Hepatocyte (in vitro differentiated cells): ENCODE data around the gene FOXK1. TPM values are rescaled to one million over a fixed set of nuclear protein-coding genes. Genes with fewer than 3 reads are reported as not detected.

Source experiments
- DNase-seq: peaks from one replicate; pipeline ENCODE4 v3.0.0-alpha.2; 2016; ENCODE audit warnings: low spot score
- H2AFZ ChIP-seq: fragments of 200-600 bp; sonication (generic); 2 replicates; pipeline ENCODE4 v1.6.0; 2016; ENCODE audit warnings: antibody characterized with exemption, mild to moderate bottlenecking
- H3K27ac ChIP-seq: fragments of 200-600 bp; sonication (generic); 2 replicates; pipeline ENCODE4 v1.5.1; 2016; ENCODE audit warnings: mild to moderate bottlenecking
- H3K27me3 ChIP-seq: fragments of 200-600 bp; sonication (generic); 2 replicates; pipeline ENCODE4 v1.6.1; 2016
- H3K36me3 ChIP-seq: fragments of 200-600 bp; sonication (generic); replicated peaks from 2 replicates; pipeline ENCODE4 v1.5.1; 2016; ENCODE audit warnings: low read depth; ENCODE audit not compliant: insufficient read depth
- H3K4me1 ChIP-seq: fragments of 200-600 bp; sonication (generic); 2 replicates; pipeline ENCODE4 v1.5.1; 2016; ENCODE audit warnings: mild to moderate bottlenecking, moderate library complexity; ENCODE audit not compliant: insufficient read depth
- H3K4me2 ChIP-seq: fragments of 200-600 bp; sonication (generic); 2 replicates; pipeline ENCODE4 v1.6.0; 2016
- H3K4me3 ChIP-seq: fragments of 200-600 bp; sonication (generic); 2 replicates; pipeline ENCODE4 v1.5.1; 2016; ENCODE audit warnings: mild to moderate bottlenecking
- H3K79me2 ChIP-seq: fragments of 200-600 bp; sonication (generic); 2 replicates; pipeline ENCODE4 v1.6.0; 2017; ENCODE audit warnings: mild to moderate bottlenecking
- H3K9me2 ChIP-seq: fragments of 200-600 bp; sonication (generic); replicated peaks from 2 replicates; pipeline ENCODE4 v1.6.0; 2017; ENCODE audit warnings: mild to moderate bottlenecking; ENCODE audit not compliant: insufficient read depth
- H3K9me3 ChIP-seq: fragments of 200-600 bp; sonication (generic); 2 replicates; pipeline ENCODE4 v1.5.1; 2016; ENCODE audit warnings: low read depth, mild to moderate bottlenecking
- H4K20me1 ChIP-seq: fragments of 200-600 bp; sonication (generic); 2 replicates; pipeline ENCODE4 v1.6.0; 2016; ENCODE audit warnings: mild to moderate bottlenecking; ENCODE audit not compliant: insufficient read depth, poor library complexity, severe bottlenecking
- EZH2 ChIP-seq: fragments of 200-600 bp; sonication (generic); IDR thresholded peaks from 2 replicates; pipeline ENCODE4 v1.6.1; 2016; ENCODE audit warnings: antibody characterized with exemption, mild to moderate bottlenecking, borderline replicate concordance
- EZH2phosphoT487 ChIP-seq: fragments of 200-600 bp; sonication (generic); IDR thresholded peaks from one replicate; pipeline ENCODE4 v1.6.1; 2018; ENCODE audit warnings: antibody characterized with exemption, mild to moderate bottlenecking, low read depth, moderate library complexity; ENCODE audit not compliant: unreplicated experiment, severe bottlenecking
- WGBS: methylation state at CpG from one replicate; pipeline ENCODE4 v1.1.6; 2016; ENCODE audit warnings: low lambda C conversion rate; ENCODE audit errors: missing lambda C conversion rate; 5-methylcytosine and 5-hydroxymethylcytosine counted together
- polyA plus RNA-seq: library from polyadenylated mRNA; unstranded; fragments of >200 nt; fragmentation: Nextera tagmentation; extraction: Ambion mirVana; gene quantifications from 2 replicates; pipeline ENCODE4 v1.2.1, GENCODE V29; 2016
- total RNA-seq: library from RNA; depleted of rRNA; stranded (reverse); fragments of >200 nt; gene quantifications from 2 replicates; pipeline ENCODE4 v1.2.3, GENCODE V29; 2014
- TF ChIP-seq, protein P1 (sequence below): fragments of 200-600 bp; sonication (generic); IDR thresholded peaks from 2 replicates; pipeline ENCODE4 v1.5.1; 2016; ENCODE audit warnings: antibody characterized with exemption, mild to moderate bottlenecking; ENCODE audit not compliant: poor library complexity

FOXK1 gene
- total and polyA plus RNA-seq, 2 experiments from 2014 or later = 8.3 to 17.8 TPM

DNA sequence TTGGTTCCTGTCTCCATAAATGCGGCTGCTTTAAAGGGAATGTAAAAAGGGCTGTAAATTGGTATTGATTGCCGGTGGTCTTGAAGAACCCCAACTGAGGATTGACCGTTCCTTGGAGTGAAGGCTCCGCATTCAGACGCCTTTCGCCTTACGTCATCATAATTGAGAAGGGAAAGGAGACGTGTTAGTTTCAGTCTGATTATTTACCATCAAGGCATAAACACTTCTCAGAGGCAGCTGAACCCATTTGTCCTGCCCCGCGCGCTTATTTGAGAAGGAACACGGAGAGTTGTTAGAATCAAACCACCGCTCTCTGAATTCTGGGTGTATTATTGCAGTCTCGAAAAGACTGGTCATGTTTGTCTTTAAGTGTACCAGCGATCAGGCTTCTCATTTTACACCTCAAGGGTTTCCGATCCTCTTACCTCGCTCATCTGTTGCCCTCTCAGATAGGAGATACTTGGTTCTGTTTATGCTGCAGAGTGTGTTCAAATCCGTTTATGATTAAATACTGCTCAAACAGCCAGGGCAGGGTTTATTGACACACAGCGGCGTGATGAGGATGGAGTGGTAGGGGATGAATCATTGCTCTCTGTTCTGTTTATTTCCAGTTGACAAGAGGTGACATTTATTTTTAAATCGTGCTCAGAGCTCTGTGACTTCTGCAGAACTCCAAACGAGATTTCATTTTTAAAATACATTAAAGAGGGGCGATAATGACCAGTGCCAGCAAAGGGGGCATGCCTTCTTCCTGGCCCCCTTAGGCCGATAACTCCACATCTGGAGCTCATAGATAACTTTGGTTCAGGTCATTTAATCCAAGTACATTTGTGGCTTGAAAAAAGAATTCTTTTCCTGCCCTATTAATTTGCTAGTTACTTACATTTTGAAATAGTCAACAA is 30.4 kb downstream of the FOXK1 start:
- H3K36me3 ChIP-seq = no peaks in the 10 kb centered on the region
- H4K20me1 ChIP-seq = peaks cover 51% of the 10 kb centered on the region
- H3K9me3 ChIP-seq = no peaks in the 10 kb centered on the region
- TF ChIP-seq, protein P1, sequence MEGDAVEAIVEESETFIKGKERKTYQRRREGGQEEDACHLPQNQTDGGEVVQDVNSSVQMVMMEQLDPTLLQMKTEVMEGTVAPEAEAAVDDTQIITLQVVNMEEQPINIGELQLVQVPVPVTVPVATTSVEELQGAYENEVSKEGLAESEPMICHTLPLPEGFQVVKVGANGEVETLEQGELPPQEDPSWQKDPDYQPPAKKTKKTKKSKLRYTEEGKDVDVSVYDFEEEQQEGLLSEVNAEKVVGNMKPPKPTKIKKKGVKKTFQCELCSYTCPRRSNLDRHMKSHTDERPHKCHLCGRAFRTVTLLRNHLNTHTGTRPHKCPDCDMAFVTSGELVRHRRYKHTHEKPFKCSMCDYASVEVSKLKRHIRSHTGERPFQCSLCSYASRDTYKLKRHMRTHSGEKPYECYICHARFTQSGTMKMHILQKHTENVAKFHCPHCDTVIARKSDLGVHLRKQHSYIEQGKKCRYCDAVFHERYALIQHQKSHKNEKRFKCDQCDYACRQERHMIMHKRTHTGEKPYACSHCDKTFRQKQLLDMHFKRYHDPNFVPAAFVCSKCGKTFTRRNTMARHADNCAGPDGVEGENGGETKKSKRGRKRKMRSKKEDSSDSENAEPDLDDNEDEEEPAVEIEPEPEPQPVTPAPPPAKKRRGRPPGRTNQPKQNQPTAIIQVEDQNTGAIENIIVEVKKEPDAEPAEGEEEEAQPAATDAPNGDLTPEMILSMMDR = no peak
- no peak for TF ChIP-seq EZH2phosphoT487
- no peak for TF ChIP-seq EZH2
- WGBS = 58% methylated on average over 24 of the region's 24 CpGs
- H2AFZ ChIP-seq = no peak overlapping the region
- H3K27ac ChIP-seq = peak overlapping the region; percentile 57
- peak overlapping the region; percentile 57 for H3K4me2 ChIP-seq
- H3K27me3 ChIP-seq = no peaks in the 10 kb centered on the region
- DNase-seq = peak; percentile 66
- H3K4me3 ChIP-seq = no peak overlapping the region
- H3K4me1 ChIP-seq = peaks cover 21% of the 10 kb centered on the region
- peaks cover 92% of the 10 kb centered on the region for H3K79me2 ChIP-seq
- no peaks in the 10 kb centered on the region for H3K9me2 ChIP-seq

DNA sequence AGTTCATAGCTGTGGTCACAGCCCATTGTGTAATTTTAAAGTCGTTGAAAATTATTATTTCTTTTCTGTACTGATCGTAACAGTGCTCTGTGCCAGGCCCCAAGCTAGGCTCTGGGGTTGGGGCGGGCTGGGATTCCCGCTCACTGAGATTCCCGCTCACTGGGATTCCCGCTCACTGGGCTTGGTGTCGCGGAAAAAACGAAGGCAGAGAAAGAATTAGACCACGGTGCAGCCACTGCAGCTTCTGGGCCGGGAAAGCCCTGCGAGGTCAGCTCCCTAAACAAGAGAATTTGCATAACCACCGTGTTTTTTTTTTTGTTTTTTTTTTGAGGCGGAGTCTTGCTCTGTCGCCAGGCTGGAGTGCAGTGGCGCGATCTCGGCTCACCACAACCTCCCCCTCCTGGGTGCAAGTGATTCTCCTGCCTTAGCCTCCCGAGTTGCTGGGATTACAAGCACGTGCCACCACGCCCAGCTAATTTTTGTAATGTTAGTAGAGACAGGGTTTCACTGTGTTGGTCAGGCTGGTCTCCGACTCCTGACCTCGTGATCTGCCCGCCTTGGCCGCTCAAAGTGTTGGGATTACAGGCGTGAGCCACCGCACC is 31.2 kb downstream of the FOXK1 start:
- H3K4me2 ChIP-seq = peak overlapping the region; percentile 57
- no peaks in the 10 kb centered on the region for H3K9me3 ChIP-seq
- no peaks in the 10 kb centered on the region for H3K27me3 ChIP-seq
- no peak overlapping the region for H3K4me3 ChIP-seq
- H3K79me2 ChIP-seq = peaks cover 92% of the 10 kb centered on the region
- H3K27ac ChIP-seq = peak overlapping the region; percentile 48
- no peak for DNase-seq
- 85% methylated on average over 25 of the region's 27 CpGs for WGBS
- no peaks in the 10 kb centered on the region for H3K36me3 ChIP-seq
- H3K4me1 ChIP-seq = peaks cover 15% of the 10 kb centered on the region
- H2AFZ ChIP-seq = no peak overlapping the region
- no peaks in the 10 kb centered on the region for H3K9me2 ChIP-seq
- TF ChIP-seq EZH2 (no peak), EZH2phosphoT487 (no peak)
- TF ChIP-seq, protein P1 = no peak
- H4K20me1 ChIP-seq = peaks cover 50% of the 10 kb centered on the region

DNA sequence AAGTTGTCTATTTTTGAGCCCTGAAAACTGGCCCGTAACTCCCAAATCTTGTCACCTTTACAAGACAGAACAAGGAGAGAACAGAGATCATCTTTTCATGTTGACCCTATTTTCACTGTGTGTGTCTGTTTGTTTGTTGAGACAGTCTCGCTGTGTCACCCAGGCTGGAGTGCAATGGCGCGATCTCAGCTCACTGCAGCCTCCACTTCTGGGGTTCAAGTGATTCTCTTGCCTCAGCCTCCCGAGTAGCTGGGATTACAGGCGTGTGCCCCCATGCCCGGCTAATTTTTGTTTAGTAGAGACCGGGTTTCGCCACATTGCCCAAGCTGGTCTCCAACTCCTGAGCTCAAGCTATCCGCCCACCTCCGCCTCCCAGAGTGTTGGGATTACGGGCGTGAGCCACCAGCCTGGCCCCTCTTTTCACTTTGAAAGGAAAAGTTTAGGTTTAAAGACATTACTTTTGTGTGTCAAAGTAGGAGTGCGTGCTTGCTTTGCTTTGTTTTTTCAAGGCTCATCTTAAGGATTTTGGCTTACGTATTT is 32.1 kb downstream of the FOXK1 start:
- no peak overlapping the region for H3K4me3 ChIP-seq
- no peak overlapping the region for H2AFZ ChIP-seq
- H3K4me1 ChIP-seq = peaks cover 15% of the 10 kb centered on the region
- H3K27ac ChIP-seq = no peak overlapping the region
- no peaks in the 10 kb centered on the region for H3K9me3 ChIP-seq
- TF ChIP-seq, protein P1 = no peak
- TF ChIP-seq EZH2phosphoT487 (no peak), EZH2 (no peak)
- H3K36me3 ChIP-seq = no peaks in the 10 kb centered on the region
- H3K9me2 ChIP-seq = no peaks in the 10 kb centered on the region
- no peaks in the 10 kb centered on the region for H3K27me3 ChIP-seq
- WGBS = 95% methylated on average over 15 of the region's 15 CpGs
- peaks cover 92% of the 10 kb centered on the region for H3K79me2 ChIP-seq
- H4K20me1 ChIP-seq = peaks cover 50% of the 10 kb centered on the region
- no peak overlapping the region for H3K4me2 ChIP-seq
- no peak for DNase-seq
